Upper lobe of right lung (tissue), 1 donor: ENCODE measurements around the gene CCDC7. TPM values are rescaled to one million over a fixed set of nuclear protein-coding genes. Genes with fewer than 3 reads are reported as not detected.

ENCODE experiments used
- ATAC-seq: fragments of 200-7000 bp; cut with Tn5 transposase; one replicate; pipeline ENCODE4 v1.9.1; 2020; ENCODE audit warnings: mild to moderate bottlenecking, moderate library complexity
- DNase-seq: peaks from one replicate; pipeline ENCODE4 v3.0.0-alpha.2; 2020
- H3K27ac ChIP-seq: fragments of 200-600 bp; one replicate; pipeline ENCODE4 v1.8.0; 2022
- H3K27me3 ChIP-seq: fragments of 200-600 bp; one replicate; pipeline ENCODE4 v1.8.0; 2022; ENCODE audit warnings: mild to moderate bottlenecking
- H3K36me3 ChIP-seq: fragments of 200-600 bp; one replicate; pipeline ENCODE4 v1.8.0; 2022
- H3K4me1 ChIP-seq: fragments of 200-600 bp; one replicate; pipeline ENCODE4 v1.8.0; 2022
- H3K4me3 ChIP-seq: fragments of 200-600 bp; one replicate; pipeline ENCODE4 v1.8.0; 2022; ENCODE audit warnings: mild to moderate bottlenecking
- H3K9me3 ChIP-seq: fragments of 200-600 bp; one replicate; pipeline ENCODE4 v1.8.0; 2022
- intact Hi-C: fragments of 100-400 bp; cut with DNase I; formaldehyde crosslinking; loops from one replicate; pipeline ENCODE4 v1.11.0; 2022
- total RNA-seq: library from RNA; stranded (reverse); fragmentation: NEBNext Ultra II Directional; extraction: Animal tissue kit (Norgen Biotek cat#: 25700); gene quantifications from one replicate; pipeline ENCODE4 v1.2.1, GENCODE V29; 2021
- TF ChIP-seq, protein P1 (sequence below): fragments of 200-600 bp; IDR thresholded peaks from one replicate; pipeline ENCODE4 v1.8.0; 2022; ENCODE audit warnings: antibody characterized with exemption
- donor health status: DM: no; HTN: yes; CAD: no; lungs with severe emphysema.

Gene CCDC7
- total RNA-seq, 1 donor from 2014 or later = 23.6 TPM

DNA sequence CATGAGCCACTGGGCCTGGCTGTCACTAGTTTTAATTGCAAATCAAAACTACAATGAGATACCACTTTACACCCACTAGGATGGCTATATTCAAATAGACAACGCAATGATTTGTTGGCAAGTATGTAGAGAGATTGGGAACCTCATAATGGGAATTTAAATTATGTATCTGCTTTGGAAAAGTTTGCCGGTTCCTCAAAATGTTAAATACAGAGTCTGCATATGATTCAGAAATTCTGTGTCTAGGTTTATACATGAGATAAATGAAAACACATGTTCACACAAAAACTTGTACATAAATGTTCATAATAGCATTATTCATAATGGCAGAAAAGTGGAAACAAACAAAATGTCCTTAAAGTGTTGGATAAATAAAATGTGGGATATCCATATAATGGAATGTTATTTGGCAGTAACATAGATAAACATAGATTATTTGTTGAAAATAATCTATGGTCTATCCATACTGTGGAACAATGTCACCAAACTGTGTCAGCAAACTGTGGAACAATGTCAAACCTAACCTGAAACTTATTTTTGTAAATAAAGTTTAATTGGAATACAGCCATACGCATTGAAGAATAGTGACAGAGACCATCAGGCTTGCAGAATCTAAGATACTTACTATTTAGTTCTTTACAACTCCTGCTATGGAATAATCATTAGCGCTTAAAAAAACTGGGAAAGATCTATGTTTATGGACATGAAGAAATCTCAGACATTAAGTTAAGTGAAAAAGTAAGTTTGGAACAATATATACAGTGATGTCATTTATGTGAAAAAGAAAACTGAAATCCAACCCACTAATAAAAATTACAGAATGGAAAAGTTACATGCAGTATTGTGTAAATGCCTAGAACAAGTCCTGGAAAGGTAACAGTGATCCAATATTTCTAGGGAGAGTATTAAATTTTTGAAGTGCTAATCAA lies 70.9 kb downstream of the CCDC7 start:
- Histone ChIP-seq H3K36me3 (no peaks in the 10 kb centered on the region), H3K4me1 (no peaks in the 10 kb centered on the region), H3K27ac (no peak overlapping the region), H3K27me3 (no peaks in the 10 kb centered on the region), H3K4me3 (no peak overlapping the region), H3K9me3 (peaks cover 8% of the 10 kb centered on the region)
- intact Hi-C loops = no loop called here
- ATAC-seq (no peak), DNase-seq (no peak)
- TF ChIP-seq, protein P1, sequence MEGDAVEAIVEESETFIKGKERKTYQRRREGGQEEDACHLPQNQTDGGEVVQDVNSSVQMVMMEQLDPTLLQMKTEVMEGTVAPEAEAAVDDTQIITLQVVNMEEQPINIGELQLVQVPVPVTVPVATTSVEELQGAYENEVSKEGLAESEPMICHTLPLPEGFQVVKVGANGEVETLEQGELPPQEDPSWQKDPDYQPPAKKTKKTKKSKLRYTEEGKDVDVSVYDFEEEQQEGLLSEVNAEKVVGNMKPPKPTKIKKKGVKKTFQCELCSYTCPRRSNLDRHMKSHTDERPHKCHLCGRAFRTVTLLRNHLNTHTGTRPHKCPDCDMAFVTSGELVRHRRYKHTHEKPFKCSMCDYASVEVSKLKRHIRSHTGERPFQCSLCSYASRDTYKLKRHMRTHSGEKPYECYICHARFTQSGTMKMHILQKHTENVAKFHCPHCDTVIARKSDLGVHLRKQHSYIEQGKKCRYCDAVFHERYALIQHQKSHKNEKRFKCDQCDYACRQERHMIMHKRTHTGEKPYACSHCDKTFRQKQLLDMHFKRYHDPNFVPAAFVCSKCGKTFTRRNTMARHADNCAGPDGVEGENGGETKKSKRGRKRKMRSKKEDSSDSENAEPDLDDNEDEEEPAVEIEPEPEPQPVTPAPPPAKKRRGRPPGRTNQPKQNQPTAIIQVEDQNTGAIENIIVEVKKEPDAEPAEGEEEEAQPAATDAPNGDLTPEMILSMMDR = no peak

DNA sequence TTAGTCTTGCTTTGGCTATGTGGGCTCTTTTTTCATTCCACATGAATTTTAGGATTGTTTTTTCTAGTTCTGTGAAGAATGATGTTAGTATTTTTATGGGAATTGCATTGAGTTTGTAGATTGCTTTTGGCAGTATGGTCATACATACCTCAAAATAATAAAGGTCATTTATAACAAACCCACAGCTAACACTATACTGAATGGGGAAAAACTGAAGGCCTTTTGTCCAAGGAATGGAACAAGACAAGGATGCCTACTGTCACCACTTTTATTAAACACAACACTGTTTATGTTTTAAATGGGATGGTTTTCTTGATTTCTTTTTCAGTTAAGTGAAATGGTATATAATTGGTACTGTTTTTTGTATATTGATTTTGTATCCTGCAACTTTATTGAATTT lies 84.3 kb downstream of the CCDC7 start:
- Histone ChIP-seq H3K4me1 (no peaks in the 10 kb centered on the region), H3K9me3 (no peaks in the 10 kb centered on the region), H3K4me3 (no peak overlapping the region), H3K27me3 (no peaks in the 10 kb centered on the region), H3K36me3 (no peaks in the 10 kb centered on the region), H3K27ac (no peak overlapping the region)
- TF ChIP-seq, protein P1 = no peak
- ATAC-seq = no peak
- intact Hi-C loops = no loop called here
- no peak for DNase-seq

DNA sequence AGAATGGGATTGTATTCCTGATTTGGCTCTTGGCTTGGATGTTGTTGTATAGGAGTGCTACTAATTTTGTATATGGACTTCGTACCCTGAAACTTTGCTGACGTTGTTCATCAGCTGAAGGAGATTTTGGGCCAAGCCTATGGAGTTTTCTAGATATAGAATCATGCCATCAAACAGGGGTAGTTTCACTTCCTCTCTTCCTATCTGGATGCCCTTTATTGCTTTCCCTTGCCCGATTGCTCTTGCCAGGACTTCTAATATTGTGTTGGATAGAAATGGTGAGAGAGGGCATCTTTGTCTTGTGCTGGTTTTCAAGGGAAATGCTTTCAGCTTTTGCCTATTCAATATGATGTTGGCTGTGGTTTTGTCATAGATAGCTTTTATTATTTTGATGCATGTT lies 92.3 kb downstream of the CCDC7 start:
- DNase-seq (no peak), ATAC-seq (no peak)
- TF ChIP-seq, protein P1 = no peak
- Histone ChIP-seq H3K27me3 (no peaks in the 10 kb centered on the region), H3K4me3 (no peak overlapping the region), H3K36me3 (no peaks in the 10 kb centered on the region), H3K9me3 (no peaks in the 10 kb centered on the region), H3K4me1 (no peaks in the 10 kb centered on the region), H3K27ac (no peak overlapping the region)
- intact Hi-C loops = no loop called here

GRCh38 chr10:32540691-32541470 lies 94.9 kb downstream of the CCDC7 start:
- ATAC-seq = no peak
- TF ChIP-seq, protein P1 = no peak
- Histone ChIP-seq H3K27ac (no peak overlapping the region), H3K4me1 (no peaks in the 10 kb centered on the region), H3K9me3 (no peaks in the 10 kb centered on the region), H3K36me3 (no peaks in the 10 kb centered on the region), H3K4me3 (no peak overlapping the region), H3K27me3 (no peaks in the 10 kb centered on the region)
- intact Hi-C loops = no loop called here
- no peak for DNase-seq

DNA sequence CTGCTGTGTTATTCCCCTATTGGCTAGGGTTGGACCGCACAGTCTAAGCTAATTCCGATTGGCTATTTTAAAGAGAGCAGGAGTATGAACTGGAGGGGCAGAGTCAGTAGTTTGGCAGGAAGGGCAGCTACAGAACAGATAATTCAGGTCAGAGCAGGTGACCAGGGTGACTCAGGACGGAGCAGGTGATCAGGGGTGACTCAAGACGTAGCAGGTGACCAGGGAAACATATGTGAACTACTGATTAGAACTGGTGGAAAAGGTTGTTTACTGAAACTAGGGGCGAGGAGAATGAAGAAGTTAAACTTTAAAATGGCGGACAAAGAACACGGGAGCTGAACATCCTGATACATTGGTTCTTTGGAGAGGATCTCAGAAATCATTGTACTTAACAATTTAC lies 102.3 kb downstream of the CCDC7 start:
- DNase-seq = no peak
- no peak for ATAC-seq
- Histone ChIP-seq H3K27ac (no peak overlapping the region), H3K27me3 (no peaks in the 10 kb centered on the region), H3K4me1 (no peaks in the 10 kb centered on the region), H3K9me3 (no peaks in the 10 kb centered on the region), H3K4me3 (no peak overlapping the region), H3K36me3 (no peaks in the 10 kb centered on the region)
- TF ChIP-seq, protein P1 = no peak
- intact Hi-C loops = no loop called here
